Activated CD4-positive, alpha-beta T cell treated with anti-CD3 and anti-CD28 coated beads, Interleukin-2, Interleukin-4, amounts not matched to agents 100 ng/mL and 50 ng/mL, durations not matched to agents 16 hours and 8 hours (primary cell): Measurements from ENCODE around the gene POC5.
"Not testable (repeated sequence)": the region's sequence is repeated elsewhere in the genome, so short reads cannot be mapped to it uniquely, and the experiment has no call there.

Experiments used
- DNase-seq: peaks from one replicate; pipeline ENCODE4 v3.0.0-alpha.2; 2020; ENCODE audit warnings: low spot score

The POC5 gene

GRCh38 chr5:75706016-75706415 is 11.2 kb downstream of the POC5 start:
- no peak for DNase-seq

- no peak for DNase-seq
These were observed 15.4 kb downstream of the POC5 start for GRCh38 chr5:75701856-75702255.

GRCh38 chr5:75695472-75696351 is 21.5 kb downstream of the POC5 start:
- not testable (repeated sequence) for DNase-seq

DNA sequence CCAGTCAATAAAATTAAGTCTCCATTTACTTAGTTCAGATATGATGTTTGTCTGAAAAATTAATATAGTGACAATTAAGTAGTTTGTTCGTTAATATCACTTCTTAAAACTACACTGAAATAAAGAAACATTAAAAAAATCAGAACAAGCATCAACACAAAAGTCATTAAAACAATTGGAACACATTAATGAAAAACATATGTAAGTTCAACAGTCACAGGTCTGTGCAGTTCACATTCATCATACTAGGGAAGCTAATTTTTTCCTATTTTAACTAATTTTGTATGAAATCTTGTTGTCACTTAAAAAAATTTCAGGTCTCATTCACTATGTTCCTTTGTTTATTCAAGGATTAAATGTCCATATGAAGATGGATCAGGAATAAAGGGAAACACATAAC is 22.5 kb downstream of the POC5 start:
- DNase-seq: no peak

- DNase-seq: no peak
These were observed 26.6 kb downstream of the POC5 start for GRCh38 chr5:75690669-75691068.

DNA sequence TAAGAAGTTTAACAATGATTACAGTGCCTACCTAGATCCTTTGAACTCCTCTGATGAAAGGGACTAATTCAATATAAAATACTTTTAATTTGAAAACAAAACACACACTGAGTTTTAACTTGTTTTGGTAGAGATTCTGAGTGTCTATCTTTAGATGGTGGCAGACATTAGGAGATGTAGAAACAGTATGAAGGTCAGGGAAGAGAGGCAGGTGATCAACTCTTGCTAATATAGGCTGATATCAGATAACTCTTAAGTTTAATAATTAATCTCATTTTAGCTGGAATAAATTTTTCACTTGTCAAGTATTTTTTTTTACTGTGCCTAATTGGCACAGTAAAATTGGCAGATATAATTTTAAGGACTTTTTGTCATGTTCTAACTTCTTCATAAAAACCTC is 30.8 kb downstream of the POC5 start:
- no peak for DNase-seq

- no peak for DNase-seq
These were observed 32.1 kb downstream of the POC5 start for GRCh38 chr5:75685141-75685540.

DNA sequence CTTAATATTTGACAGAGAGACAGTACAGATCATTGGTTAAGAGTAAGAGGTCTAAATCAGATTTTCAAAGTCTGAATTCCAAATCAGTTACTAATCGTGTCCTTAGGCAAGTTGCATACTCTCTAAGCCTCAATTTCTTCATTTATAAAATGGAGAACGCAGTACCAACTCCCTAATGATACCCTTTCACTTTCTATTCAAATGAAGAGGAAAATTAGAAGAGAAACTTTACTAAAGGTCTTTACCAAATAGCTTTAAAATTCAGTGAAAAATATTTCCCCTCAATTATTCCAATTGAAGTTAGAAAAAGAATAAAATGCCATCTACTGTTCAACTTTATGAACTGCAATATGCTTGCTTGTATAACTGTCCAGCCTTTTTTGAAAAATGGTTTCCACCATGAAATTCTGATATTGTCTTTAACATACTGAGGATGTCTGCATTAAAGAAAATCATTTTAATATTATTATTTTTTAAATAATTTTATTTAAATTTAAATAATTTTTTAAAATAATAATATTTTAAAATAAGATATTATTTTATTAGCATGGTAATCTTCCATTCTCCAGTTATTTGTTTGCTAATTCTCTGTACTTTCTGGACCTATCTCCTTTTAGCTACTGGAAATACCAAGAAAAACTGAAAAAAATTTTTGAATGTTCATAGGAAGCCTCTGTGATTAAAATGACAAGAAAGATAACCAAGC is 36.0 kb downstream of the POC5 start:
- peak; percentile 38 for DNase-seq

- DNase-seq: peak; percentile 52
These were observed 39.1 kb downstream of the POC5 start for GRCh38 chr5:75678155-75678554.

GRCh38 chr5:75677607-75678006 is 39.6 kb downstream of the POC5 start:
- DNase-seq: no peak

DNA sequence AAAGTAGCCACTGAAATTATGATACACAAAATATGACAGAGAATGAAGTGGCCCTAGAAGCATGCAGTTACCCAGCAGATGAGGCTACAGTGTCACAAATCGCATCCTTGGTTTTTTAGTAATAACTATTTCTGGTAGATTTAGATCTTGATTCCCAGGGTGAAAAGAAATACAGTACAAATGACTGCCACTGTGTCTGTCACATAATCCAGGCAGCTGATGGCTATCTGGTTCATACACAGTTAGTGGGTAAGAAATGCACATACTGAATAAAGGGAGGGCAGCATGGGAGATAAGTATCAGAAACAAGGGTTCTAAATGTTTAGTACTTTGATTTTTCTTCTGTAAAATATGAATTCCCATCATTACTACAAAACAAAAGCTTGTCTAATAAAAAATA is 41.5 kb downstream of the POC5 start:
- no peak for DNase-seq

- DNase-seq: no peak
These were observed 44.6 kb downstream of the POC5 start for GRCh38 chr5:75672616-75673015.

DNA sequence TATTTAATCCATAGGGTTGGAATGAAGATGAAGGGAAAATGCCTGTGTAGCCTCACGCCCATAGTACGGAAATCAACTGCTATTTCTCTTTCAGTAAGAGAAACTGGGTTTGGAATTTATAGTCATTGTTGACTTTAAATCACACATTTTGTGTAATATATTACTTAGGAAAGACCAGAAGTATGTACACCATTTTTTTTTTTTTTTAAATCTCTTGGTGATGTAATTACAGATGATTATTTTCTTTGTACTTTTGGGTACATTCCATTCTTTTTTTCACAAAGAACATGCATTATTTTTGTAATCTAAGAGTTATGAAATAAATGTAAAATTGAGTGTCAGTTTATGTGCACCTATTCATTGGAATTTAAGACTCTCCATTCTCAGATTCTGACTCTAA is 45.7 kb downstream of the POC5 start:
- no peak for DNase-seq

- DNase-seq: no peak
These were observed 46.7 kb downstream of the POC5 start for GRCh38 chr5:75670577-75670976.

DNA sequence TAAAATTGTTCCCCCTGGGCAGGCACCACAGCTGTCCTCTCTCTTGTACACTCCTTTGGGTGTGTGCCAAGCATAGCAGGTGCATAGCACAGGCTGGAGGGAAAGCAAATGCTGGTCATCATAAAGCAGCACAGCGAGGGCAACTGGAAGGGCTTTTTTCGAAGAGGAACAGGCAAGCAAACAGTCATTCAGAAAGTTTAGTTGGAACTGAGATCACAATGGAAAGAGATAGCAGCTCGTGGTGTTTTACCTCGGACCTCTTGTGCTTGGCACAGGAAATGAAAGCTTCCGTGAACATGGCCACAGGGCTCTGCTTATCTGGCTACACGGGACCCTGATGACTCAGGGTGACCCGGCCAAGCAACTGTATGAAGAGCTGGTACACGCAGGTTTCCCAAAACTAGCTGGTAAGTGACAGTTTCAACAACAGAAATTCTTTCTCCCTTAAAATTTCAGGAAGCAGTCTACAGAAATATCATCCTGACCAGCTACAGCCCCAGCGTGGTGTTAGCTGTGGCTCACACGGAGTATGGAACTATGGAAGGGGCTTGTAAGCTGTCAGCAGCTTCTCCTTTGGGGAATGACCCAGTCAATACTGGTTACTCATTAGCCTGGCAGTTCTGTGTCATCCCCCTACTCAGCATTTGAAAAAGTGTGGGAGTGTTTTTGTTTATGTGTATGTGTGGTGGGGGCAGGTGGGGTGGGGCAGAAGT is 48.1 kb downstream of the POC5 start:
- DNase-seq: peak; percentile 92

DNA sequence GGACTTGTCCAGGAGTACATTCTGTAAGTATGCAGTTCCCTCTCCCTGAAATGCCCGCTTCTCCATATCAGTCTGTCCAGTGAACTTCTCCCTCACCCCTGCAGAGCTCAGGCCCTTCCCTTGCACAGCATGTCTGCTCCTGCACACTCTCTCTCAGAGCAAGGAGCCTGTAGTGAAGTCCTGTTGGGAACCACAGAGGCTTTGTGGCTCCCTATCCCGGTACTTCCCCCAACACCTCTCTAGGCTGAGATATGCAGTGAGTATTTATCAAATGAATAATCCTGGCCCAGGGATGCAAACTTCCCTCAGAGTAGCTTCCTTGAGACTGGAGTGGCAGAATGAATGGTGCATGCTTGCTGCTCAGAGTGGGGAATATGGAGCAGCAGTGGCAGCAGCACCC is 48.8 kb downstream of the POC5 start:
- no peak for DNase-seq

DNA sequence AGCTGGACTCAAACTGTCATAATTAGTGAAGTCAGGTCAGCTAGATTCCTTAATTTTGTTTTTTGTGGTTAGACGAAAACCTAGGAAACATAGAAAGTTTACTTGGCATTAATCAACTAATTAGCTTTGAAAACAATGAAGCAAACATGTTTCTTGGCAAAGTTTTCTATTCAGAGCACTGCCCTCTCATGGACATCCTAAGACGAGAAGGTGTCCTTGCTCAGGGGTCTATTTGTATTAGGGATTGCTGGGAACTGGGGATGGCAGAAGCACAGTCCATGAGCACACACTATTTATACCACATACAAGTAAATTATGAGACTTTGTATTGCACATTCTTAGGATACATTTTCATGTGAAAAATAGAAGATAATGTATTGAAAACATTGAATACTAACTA is 49.7 kb downstream of the POC5 start:
- no peak for DNase-seq

DNA sequence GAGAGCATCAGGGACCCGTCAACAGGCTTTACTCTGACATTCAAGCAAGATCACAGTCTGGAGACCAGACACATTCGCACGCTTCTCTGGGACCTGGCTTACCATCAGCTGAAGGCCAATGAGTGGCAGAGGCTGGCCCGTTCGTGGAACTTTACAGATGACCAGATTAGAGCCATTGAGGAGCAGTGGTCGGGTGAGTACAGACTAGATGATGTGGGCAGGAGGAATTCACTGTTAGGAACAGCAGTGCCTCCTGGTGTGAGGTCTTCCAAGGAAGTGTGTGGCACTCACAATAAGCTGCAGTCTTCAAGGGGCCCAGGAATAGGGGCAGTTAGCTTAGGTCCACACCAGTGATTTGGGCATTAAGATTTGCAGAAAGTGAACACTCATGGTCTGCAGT is 50.4 kb downstream of the POC5 start:
- DNase-seq: no peak

GRCh38 chr5:75664979-75665378 is 52.3 kb downstream of the POC5 start:
- DNase-seq: no peak

DNA sequence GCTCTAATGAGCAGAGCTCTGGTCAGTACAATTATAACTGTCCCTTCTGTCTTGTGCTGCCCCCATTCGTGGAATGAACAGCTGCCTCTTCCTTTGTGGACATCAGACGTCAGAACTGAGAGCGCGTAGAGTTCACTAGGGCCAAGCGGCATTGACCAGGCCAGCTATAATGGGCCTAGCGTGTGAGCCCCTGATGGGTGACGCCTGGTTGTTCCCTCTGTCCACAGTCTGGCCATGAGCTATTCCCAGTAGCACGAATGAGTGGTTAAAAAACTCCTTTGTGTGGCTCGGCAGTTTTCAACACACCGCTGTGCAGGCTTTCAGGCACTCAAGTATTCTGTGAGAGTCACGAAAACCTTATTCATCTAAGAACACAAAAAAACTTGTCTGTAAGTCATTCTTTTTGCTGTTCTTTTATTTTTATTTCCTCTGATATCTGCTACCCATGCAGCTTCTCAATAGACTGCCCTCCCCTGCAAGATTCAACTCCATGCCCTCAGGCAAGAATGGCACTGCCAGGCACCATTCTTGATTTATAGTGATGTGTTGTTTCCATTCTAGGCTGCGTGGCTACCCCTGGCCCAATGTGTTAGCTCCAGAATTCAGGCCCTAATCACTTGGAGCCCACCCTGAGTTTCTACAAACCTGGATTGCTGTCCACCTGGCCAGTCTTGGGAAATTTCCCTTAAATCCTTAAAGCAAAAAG is 53.5 kb downstream of the POC5 start:
- DNase-seq: no peak

- DNase-seq: no peak
These were observed 55.2 kb downstream of the POC5 start for GRCh38 chr5:75662061-75662460.
